Effector CD8-positive, alpha-beta T cell (primary cell): Measurements from ENCODE around the gene ADO.

Experiments used
- DNase-seq: peaks from one replicate; lab custom pipeline; 2025; lab: John Stamatoyannopoulos, UW

ADO gene

DNA sequence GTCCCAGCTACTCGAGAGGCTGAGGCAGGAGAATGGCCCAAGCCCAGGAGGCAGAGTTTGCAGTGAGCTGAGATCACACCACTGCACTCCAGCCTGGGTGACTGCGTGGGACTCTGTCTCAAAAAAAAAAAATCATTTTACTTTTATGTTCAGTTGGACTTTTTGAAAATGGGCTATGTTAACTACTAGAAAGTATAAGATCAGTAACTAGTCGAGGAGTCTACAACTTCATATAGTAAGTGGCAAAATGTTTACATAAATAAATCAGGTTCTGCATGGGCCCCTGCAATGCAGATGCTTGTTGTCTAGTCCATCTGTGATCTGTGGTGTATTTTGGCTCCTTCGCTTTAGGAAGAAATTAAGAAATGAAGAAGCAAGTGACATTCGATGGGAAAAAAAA, 12.3 kb upstream of the ADO start:
- no peak for DNase-seq

DNA sequence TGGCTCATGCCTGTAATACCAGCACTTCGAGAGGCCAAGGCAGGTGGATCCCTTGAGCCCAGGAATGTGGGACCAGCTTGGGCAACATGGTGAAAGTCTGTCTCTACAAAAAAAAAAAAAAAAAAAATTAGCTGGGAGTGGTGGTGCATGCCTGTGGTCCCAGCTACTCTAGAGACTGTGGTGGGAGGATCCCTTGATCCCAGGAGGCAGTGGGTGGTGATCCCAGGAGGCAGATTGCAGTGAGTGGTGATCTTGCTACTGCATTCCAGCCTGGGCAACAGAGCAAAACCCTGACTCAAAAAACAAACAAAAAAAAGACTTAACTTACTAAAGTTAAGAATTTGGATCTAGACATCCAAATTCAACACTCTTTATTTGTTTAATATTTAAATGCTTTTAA, 10.2 kb upstream of the ADO start:
- no peak for DNase-seq

DNA sequence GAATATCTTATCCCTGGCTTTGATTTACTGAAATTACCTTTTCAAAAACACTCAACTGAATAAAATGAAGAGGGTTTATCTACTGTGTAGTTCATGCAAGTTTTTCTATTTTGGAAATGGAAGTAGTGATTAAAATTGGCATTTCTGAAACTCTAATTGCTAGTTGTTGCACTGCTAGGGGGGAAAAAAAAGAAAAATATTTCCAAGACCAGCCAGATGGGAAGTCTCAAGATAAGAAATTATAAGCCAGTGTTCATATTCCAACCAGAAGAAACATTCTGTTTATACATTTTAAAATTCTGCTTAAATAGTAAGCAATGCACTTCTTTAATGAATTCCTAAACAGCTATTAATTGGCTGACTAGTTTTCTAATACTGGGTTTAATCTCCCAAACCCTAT, 9.4 kb upstream of the ADO start:
- DNase-seq, result no peak

DNA sequence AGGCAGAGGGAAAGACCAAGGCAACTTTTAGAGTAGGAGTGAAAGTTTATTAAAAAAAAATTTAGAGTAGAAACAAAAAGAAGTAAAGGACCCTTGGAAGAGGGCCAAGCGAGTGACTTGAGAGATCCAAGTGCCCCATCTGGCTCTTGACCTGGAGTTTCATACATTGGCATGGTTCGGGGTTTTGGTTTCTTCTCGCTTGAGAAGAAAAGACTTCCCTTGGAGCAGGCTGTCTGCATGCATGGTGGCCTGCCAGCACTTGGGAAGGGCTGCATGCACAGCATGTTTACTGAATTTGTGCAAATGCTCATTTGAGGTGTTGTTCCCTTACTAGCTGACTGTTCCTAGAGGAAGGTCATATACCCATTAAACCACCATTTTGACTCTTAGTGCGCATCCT, 8.8 kb upstream of the ADO start:
- DNase-seq, result no peak

DNA sequence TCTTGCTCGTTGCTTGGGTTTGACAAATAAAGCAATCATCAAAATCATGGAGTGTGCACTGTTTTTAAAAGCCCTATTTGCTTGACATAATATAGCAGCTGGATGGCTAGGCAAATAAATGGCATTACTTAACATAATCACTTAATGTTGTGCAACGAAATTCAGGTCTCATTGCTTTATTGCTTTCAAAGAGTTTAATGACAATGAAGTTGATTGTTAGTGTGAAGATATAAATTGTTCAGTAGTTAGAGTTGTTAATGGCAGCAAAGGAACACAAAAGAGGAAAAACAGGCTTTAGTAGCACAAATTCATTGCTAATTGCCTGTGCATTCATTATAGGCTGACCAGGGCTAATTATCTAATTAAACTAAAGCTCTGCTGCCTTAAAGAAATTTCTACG, 7.6 kb upstream of the ADO start:
- DNase-seq, result no peak

DNA sequence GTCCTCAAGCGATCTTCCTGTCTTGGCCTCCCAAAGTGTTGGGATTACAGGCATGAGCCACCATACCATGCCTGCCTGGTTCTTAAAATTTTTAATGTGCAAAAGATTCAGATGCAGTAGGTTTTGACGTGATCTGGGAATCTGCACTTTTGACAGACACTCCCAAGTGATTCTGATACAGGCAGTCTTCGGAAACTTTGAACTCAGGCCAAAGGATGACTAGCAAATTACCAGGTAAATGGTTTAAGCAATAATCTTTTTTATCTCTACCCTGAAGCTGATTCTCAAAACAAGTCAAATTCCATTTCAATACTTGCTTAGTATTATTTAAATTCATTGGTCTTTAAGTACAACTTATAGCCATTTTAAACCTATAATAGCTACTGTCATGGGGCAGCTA, 2.6 kb upstream of the ADO start:
- no peak for DNase-seq

DNA sequence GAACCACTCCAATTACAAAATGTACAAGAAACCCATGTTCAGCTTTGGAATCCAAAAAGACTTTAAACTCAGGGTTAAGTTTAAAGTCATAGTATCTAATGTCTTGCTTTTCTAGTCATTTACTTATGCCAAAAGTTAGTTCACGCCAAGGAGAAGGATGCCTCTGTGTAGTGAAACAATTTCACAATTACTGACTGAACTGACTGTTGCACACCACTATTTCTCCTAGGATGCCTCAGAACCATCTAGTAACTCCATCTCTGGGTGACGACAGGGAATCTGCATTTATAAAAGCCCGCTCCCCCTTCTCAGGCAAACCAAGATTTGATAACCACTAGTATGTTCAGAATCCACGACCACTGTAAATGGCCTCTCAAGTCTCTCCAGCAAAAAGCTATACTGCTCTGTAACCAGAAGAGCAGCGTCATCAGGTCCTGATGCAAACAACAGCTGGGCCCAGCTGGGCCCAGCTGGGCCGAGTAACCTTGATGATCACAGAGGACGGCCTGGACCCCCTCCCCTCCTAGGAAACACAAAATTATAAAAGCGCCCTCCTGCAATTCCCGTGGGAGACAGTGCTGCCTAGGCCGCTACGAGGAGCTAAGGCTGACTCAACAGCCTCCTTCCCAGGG, 680 bp upstream of the ADO start:
- no peak for DNase-seq

DNA sequence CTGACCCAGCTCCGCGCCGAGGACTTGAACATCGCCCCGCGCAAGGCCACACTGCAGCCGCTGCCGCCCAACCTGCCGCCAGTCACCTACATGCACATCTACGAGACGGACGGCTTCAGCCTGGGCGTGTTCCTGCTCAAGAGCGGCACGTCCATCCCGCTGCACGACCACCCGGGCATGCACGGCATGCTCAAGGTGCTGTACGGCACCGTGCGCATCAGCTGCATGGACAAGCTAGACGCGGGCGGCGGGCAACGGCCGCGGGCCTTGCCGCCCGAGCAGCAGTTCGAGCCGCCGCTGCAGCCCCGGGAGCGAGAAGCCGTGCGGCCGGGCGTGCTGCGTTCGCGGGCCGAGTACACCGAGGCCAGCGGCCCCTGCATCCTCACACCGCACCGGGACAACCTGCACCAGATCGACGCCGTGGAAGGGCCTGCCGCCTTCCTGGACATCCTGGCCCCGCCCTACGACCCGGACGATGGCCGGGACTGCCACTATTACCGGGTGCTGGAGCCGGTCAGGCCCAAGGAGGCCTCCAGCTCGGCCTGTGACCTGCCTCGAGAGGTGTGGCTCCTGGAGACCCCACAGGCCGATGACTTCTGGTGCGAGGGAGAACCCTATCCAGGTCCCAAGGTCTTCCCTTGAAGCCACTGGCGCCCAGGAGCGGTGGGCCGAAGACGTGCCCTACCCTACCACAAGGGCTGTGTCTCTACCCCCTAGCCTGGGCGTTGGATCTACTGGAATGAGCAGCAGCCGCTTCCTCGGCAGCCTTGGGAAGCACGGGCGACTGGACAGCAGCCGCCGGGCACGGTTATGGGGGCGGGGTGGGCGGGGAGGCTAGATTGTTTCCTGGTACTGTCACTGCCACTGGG, 945 bp downstream of the ADO start:
- no peak for DNase-seq

DNA sequence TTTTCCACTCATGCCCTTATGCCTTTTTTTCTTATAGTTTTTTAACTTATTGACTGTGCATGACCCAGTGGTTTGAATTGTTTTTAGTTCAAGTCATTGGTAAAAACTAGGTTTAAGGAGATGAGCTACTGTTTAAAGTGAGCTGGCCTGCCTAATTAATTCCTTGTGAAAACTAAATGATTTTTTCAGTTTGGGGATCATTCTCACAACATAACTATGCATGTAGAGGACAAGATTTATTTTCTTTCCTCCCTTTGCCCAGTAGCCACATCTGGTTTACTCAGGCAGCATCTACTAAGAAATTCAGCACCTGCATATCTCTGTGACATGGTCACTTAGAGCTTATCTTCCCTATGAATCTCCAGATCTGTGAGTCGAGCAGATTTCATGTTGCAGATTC, 1.7 kb downstream of the ADO start:
- DNase-seq, result no peak

DNA sequence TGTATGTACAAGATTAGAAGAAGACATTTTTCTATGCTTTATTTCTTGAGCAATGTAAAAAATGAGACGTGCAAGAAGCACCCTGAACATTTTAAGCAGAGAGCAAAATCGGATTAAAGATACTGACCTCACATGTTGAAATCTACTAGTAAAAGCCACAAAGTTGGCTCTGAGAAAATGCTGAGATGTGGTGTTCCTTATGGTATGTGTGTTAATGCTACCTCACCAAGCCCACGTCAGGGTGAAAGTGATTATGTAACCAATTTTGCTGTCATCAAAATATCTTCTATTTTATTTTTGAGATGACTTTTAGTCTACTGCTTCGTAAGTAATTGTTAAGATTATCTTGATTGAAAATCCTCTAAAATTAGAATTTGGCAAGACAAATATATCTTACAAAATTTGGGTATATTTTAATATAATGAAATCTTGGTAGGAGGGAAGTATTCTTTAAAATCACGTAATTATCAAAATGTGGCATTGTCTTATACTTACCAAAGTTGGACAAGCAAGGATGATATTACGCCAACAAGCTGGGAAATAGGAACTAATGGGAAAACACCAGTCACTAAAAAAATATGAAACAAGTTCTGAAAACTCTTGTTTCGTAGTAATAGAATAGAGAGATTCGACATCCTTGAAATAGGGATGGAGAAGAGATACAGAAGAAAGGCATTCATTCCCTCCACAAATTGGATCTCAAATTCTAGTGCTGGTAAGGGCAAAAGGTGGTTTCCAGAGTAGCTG, 5.8 kb downstream of the ADO start:
- no peak for DNase-seq

DNA sequence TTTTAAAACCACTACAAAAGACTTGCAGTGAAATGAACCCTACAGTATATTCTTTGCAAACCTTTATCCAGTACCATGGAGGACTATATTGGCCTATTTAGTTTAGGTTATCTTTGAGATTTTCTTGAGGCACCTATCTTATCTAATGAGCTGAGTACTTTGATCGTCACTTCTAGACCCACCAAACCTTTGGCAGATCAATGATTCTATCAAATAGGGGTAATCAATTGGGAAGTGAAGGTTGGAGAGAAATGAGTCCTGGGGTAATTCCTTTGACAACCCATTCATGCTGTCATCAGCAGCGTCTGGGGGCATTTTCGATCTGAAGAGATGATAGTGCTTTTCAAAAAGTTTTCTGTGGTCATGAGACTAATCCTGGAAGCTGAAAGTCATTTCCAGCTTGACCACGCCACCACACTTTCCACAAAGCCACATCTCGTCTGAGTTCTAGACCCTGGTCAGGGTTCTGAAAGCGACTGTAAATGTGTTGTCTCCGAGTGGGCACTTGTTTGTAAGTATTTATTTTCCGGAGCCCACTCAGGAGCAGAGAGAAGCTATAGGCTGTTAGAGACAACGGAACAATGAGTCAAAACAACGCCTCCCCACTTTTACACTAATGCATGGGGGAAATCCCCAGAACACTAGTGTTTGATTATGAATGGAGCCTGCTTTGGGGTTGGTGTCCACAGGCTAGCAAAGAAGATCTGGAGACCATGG, 6.8 kb downstream of the ADO start:
- DNase-seq, result no peak

DNA sequence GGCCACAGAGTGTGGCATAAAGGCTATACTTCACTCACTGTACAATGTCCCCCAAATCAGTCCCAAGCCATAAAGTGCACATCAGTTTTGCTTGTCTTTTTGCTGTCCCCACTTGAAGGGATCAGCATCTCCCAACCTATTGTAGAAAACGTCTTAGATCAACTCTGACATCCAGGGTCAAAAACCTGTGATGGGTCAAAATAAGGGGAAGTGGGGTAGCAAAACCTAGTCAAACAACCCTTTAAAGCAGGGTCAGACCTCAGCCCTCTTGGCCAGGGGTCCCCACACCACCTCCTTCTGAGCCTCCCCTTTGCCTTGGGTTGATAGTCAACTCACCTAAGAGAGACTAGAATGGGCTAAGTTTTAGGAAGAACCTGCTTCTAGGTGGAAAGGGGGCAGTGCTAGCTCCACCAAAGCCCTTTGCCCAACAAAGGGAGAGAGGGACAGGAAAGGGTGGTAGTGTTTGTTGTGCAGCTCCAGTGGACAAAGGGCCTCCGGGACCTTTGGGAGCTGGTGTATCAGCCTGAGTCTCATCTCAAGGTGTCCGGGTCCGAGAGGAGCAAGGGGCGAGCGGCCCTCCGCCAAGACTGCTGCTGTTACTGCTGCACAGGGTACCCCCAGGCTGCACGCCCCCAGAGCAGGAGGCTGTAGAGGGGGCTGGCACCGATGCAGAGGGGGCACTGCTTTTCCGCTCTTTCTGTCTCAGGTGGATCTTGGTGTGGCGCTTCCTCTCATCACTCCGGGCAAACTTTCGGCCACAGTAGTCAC, 8.3 kb downstream of the ADO start:
- no peak for DNase-seq

DNA sequence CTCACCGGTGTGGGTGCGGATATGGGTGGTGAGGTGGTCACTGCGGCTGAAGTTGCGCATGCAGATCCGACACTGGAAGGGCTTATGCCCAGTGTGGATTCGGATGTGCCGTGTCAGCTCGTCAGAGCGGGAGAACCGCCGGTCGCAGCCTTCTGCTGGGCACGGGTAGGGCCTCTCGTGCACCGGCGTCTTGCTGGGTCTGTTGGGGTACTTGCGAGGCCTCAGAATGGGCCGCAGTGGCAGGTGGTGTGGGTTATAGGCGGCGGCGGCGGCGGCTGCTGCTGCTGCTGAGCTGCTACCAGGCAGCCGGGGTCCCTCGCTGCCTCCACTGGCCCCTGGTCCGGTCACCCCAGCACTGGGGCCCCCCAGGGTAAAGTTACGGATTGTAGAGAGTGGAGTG, 8.9 kb downstream of the ADO start:
- DNase-seq, result no peak

DNA sequence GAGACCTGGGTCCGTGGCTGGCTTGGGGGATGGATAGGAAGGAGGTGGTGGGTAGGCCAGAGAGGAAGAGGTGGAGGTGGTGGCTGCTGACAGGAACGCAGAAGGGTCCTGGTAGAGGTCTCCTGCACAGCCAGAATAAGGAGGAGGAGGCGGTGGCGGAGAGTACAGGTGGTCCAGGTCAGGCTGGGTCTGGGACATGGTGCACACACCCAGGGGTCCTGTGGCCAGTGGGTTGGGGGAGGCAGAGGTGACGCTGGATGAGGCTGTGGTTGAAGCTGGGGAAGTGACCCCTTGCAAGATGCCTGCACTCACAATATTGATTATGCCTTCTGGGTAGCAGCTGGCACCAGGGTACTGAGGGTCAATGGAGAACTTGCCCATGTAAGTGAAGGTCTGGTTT, 9.5 kb downstream of the ADO start:
- DNase-seq, result no peak

DNA sequence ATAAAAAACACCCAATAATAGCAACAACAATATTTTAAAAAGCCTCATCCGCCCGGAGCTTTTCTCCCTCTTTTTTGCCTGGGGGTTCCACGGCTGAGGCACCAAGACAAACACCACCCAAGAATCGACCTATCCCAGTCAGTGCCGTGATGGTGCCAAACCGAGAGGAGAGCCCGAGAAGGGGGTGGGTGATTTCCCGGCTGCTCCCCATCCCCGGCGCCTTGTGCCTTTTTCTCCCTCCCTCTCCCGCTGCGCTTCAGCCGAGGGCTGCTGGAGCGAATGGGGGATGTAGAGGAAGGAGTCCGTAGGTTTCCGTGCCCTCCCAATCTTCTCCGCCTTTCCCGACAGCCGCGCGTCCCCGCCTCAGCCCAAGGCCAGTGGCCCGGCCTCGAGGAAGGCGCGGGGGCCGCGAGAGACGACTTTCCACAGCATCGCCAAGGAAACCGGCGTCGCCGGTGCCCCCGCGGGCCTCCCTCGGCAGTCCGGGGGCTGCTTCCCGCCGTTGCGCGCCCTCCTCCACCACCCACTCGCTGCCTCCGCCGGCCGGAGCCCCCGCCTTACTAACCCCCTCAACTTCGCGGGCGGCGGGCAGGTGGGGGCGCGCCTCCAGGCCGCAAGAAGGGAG, 10.3 kb downstream of the ADO start:
- DNase-seq, result no peak

DNA sequence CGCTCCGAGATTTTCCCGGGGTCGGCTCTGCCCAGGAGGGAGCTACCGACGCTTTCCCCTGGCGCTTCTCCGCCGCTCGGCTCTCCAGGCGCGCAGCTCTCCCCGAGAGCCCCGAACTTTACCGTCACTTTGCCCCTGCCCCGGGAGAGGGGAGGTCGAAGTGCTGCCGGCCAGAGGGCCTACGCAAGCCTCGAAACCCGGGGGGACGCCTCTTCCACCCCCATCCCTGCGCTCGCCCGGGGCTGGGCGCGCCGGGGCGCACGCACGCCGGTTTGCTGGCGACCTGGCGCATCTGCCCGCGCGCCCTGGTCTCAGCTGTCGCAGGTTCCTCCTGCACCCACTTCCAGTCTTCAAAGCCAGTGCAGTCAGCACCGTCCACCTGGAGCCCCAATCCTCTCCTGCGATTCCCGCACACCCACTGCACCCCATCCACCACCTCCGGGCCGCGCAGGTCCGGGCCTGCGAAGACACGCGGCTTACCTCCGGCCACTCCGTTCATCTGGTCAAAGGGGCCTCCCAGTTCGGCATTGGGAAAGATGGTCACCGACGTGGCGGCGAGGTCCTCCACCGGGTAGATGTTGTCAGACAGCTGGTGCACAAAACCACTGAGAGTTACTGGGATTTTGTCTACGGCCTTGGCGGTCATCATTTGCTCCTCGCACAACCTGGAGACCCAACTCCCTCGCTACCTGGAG, 11.0 kb downstream of the ADO start:
- no peak for DNase-seq

DNA sequence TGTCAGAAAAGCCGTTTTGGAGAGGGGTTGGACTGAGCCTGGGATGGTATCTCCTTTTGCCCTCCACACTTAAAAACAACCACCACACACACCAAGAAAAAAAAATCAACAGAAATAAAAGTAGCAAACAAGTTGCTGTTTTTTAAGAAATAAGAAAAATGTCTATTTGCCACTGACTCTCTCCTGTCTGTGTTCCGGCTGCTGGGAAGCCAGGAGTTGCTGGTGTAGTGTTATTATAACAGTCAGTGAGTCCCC, 11.5 kb downstream of the ADO start:
- no peak for DNase-seq

DNA sequence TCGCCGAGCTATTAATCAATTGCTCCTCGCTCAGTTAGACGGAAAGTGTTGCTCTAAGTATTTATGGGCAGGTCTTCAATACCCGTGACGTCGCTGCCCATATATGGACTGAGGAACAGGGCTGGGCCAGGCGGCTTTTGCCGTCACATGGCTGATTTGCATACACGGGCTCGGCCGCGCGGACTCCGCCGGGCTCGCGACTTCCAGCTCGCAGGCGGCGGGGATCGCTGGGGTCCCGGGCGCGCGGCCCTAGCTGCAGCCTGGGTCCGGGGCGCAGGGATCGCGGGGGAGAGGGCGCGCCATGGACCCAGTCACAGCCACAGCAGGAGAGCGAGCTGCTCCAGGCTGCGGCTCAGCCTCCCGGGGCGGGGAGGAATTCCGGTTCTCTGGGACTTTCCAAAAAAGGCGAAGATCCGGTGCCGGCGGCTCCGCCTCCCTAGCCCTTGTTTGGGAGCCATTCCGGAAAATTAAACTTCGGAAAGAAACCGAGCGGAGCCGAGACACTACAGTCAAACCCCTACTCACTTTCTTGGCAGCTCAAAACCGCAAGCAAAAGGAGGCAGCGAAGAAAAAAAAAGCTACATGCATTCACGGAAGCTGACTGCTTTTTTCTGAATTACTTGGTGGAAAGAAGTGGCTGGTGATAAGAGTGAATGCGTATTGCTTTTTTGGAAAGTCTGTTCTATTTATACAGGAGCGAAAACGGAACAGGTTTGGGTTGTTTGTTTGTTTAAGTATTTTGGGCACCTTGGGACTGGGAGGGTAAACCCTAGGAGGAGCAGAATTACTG, 12.0 kb downstream of the ADO start, which contains the start of gene EGR2:
TSS of gene EGR2 (minus strand) at position 36 of the 790 bp plus-strand sequence. CDS start 337 bp downstream, outside the sequence.
- DNase-seq, result peak; percentile 91

DNA sequence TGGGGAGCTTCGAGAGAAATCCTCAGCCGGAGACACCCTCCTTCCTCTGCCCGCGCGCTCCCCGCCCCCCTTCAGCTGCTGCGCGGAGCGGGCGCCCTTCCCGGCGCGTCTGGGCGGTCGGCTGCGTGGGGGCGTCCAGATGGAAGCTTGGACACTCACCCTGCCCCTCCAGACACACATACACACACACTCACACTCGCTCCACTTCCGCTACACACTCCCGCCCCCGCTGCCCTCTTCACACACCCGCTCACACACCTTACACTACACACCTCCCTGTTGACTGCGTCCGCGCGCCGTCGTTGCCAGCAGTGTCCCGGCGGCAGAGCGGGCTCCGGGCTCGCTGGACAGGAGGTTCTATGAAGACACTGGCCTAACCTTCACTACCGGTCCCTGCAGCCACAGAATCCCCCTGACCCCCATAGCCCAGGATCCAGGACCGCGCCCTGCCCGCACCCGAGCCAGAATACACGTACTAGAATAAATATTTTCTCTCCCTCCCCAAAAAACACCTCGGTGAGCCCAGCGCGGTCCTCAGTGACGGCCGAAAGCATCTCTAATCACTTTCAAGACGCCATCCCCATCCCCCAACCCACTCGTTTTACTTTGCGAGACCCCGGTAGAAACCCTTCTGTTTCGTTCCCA, 12.7 kb downstream of the ADO start:
- DNase-seq, result no peak
